LoVo (cell line): ENCODE measurements around the gene GSTA5.
"Not testable (repeated sequence)": the region's sequence is repeated elsewhere in the genome, so short reads cannot be mapped to it uniquely, and the experiment has no call there.

Source experiments
- DNase-seq: peaks from one replicate; pipeline ENCODE4 v3.0.0-alpha.2; 2016; ENCODE audit warnings: low spot score

The GSTA5 gene

DNA sequence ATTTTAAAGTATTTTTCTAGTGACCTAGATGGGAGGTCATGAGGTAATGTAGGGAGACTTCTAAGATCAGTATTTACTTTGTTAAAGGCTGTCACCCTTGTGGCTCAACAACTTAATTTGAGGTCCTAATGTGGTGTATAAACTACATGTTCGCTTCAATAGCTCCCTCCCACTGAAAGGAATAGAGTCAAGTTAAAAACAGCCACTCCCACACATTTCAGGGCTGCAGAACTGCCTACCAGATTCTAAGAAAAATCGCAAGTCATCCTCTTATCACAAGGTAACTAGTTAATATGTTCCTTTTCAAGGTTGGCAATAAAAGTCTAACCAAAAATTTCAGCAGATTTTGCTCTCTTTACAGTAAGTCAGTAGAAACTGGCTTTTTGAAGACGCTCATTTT lies 52.1 kb downstream of the GSTA5 start:
- no peak for DNase-seq

GRCh38 chr6:52787917-52788316 lies 52.7 kb downstream of the GSTA5 start:
- DNase-seq: no peak

DNA sequence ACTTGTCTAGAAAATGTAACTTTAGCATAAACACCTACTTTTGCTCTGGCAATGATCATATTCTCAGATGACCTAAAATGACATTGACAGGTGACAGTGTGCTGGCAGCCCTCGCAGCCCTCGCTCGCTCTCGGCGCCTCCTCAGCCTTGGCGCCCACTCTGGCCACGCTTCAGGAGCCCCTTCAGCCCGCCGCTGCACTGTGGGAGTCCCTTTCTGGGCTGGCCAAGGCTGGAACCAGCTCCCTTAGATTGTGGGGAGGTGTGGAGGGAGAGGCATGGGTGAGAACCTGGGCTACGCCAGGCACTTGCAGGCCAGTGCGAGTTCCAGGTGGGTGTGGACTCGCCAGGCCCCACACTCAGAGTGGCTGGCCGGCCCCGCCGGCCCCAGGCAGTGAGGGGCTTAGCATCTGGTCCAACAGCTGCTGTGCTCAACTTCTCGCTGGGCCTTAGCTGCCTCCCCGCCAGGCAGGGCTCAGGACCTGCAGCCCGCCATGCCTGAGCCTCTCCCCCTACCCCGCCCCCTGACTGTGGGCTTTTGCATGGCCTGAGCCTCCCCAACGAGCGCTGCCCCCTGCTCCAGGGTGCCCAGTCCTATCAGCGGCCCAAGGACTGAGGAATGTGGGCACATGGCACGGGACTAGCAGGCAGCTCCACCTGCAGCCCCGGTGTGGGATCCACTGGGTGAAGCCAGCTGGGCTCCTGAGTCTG lies 54.2 kb downstream of the GSTA5 start:
- no peak for DNase-seq

GRCh38 chr6:52782696-52783274 lies 57.8 kb downstream of the GSTA5 start:
- peak; percentile 27 for DNase-seq

DNA sequence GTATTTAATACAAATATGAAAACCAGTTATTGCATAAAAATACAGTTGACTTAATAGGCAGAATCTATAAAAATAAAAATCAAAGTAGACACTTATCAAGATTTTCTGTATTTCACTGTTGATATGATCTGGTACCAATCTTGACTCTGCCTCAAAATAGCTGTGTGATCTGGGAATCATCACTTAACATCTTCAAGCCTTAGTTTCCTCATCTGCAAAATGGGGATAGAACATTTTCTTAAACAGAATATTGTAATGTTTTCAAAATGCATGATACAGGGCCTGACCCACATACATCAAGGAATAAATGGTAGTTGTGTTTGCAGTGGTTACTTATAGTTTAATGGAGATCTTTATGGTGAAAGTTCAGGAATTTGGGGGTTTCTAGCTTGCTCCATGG lies 58.4 kb downstream of the GSTA5 start:
- not testable (repeated sequence) for DNase-seq
